Gastrocnemius medialis (tissue), 4 donors: ENCODE data around the gene CAMTA1.

Experiments
- POLR2A ChIP-seq, 2 donors: fragments of 450-650 bp; IDR thresholded peaks; one replicate each; pipeline ENCODE4 v1.6.1; 2017; ENCODE audit warnings: antibody characterized with exemption in 2 of 2, mild to moderate bottlenecking in 2 of 2, moderate library complexity in 2 of 2
- TF ChIP-seq, protein P1 (sequence below), 5 experiments: fragments of 450-650 bp in 3 of 5; fragments of 200-600 bp in 2 of 5; sonication (generic) in 2 of 5; IDR thresholded peaks in 4 of 5; conservative IDR thresholded peaks in 1 of 5; 1 replicate in 4 of 5; 2 replicates in 1 of 5; pipeline ENCODE4 v1.5.1; 2016 to 2019; ENCODE audit warnings: antibody characterized with exemption in 5 of 5, mild to moderate bottlenecking in 3 of 5, moderate library complexity in 3 of 5

- TF ChIP-seq, protein P1, sequence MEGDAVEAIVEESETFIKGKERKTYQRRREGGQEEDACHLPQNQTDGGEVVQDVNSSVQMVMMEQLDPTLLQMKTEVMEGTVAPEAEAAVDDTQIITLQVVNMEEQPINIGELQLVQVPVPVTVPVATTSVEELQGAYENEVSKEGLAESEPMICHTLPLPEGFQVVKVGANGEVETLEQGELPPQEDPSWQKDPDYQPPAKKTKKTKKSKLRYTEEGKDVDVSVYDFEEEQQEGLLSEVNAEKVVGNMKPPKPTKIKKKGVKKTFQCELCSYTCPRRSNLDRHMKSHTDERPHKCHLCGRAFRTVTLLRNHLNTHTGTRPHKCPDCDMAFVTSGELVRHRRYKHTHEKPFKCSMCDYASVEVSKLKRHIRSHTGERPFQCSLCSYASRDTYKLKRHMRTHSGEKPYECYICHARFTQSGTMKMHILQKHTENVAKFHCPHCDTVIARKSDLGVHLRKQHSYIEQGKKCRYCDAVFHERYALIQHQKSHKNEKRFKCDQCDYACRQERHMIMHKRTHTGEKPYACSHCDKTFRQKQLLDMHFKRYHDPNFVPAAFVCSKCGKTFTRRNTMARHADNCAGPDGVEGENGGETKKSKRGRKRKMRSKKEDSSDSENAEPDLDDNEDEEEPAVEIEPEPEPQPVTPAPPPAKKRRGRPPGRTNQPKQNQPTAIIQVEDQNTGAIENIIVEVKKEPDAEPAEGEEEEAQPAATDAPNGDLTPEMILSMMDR (IDR thresholded peaks at IDR 0.05 in 4 of 5, conservative IDR thresholded peaks at IDR 0.05 in 1 of 5): no peak
- TF ChIP-seq POLR2A (IDR thresholded peaks at IDR 0.05): no peak
Observed at GRCh38 chr1:6935911-6936690, 150.8 kb downstream of the CAMTA1 start.
